H1 (cell line): ENCODE results near the gene AEBP1. TPM values are rescaled to one million over a fixed set of nuclear protein-coding genes. Genes with fewer than 3 reads are reported as not detected.

ENCODE experiments used
- CBX5 ChIP-seq: fragments of 300-800, 300-1000 bp; sonication (generic); IDR thresholded peaks from 2 replicates; pipeline ENCODE4 v1.7.1; 2016; ENCODE audit warnings: antibody characterized with exemption, low read length, low read depth
- NANOG ChIP-seq: IDR thresholded peaks from 2 replicates; pipeline ENCODE4 v1.6.1; 2011; ENCODE audit warnings: low read length, low read depth, mild to moderate bottlenecking, inconsistent platforms; ENCODE audit not compliant: insufficient read depth, poor library complexity, severe bottlenecking
- SIN3A ChIP-seq, 2 experiments: IDR thresholded peaks in 1 of 2; conservative IDR thresholded peaks in 1 of 2; 2 replicates each; pipeline ENCODE4 v1.6.1; 2011 to 2012; ENCODE audit warnings: low read length in 2 of 2, improper control_type of control experiment in 1 of 2, low read depth in 1 of 2, mild to moderate bottlenecking in 1 of 2
- YY1 ChIP-seq: IDR thresholded peaks from 2 replicates; pipeline ENCODE4 v1.6.1; 2011; ENCODE audit warnings: low read depth, mild to moderate bottlenecking, low read length
- polyA plus RNA-seq, 7 experiments: library from polyadenylated mRNA; depleted of rRNA in 3 of 7; stranded (reverse) in 5 of 7; unstranded in 2 of 7; fragments of >200 nt in 5 of 7; fragments of 200-250 nt in 2 of 7; gene quantifications; 1 replicate in 5 of 7; 2 replicates in 1 of 7; 4 replicates in 1 of 7; pipeline versions ENCODE4 v1.2.1 to v1.2.3, GENCODE V29; 2011 to 2013; ENCODE audit warnings: missing spikeins in 2 of 7, mixed read lengths in 2 of 7
- total RNA-seq: library from RNA; stranded (reverse); fragmentation: NEBNext Ultra II Directional; extraction: Animal tissue kit (Norgen Biotek cat#: 25700); gene quantifications from 2 replicates; pipeline ENCODE4 v1.2.1, GENCODE V29; 2021

Gene AEBP1
- total and polyA plus RNA-seq, 2 of the 8 experiments (the other 6 are each of a cell fraction or from before 2014, with no cell fraction given), result 10.4 to 41.2 TPM

- no peak for TF ChIP-seq SIN3A (conservative IDR thresholded peaks at IDR 0.05 in 1 of 2, IDR thresholded peaks at IDR 0.05 in 1 of 2; ENCODE audit: low read depth in 1 of 2, low read length in 2 of 2)
- TF ChIP-seq NANOG, result no peak
- TF ChIP-seq CBX5, result no peak
- no peak for TF ChIP-seq YY1
These were observed 6.8 kb downstream of the AEBP1 start (continued) for GRCh38 chr7:44110719-44111635.
